ENCODE data around the gene FHL5.
"Not testable (repeated sequence)": the region's sequence is repeated elsewhere in the genome, so short reads cannot be mapped to it uniquely, and the experiment has no call there.

GRCh38 chr6:96637979-96638378, 75.1 kb downstream of the FHL5 start:
- not testable (repeated sequence) for TF ChIP-seq EZH2 (IDR thresholded peaks at IDR 0.05; ENCODE audit: low read length, unreplicated experiment); EZH2phosphoT487 (IDR thresholded peaks at IDR 0.05; ENCODE audit: borderline replicate concordance, low read length)
- TF ChIP-seq, protein P1, sequence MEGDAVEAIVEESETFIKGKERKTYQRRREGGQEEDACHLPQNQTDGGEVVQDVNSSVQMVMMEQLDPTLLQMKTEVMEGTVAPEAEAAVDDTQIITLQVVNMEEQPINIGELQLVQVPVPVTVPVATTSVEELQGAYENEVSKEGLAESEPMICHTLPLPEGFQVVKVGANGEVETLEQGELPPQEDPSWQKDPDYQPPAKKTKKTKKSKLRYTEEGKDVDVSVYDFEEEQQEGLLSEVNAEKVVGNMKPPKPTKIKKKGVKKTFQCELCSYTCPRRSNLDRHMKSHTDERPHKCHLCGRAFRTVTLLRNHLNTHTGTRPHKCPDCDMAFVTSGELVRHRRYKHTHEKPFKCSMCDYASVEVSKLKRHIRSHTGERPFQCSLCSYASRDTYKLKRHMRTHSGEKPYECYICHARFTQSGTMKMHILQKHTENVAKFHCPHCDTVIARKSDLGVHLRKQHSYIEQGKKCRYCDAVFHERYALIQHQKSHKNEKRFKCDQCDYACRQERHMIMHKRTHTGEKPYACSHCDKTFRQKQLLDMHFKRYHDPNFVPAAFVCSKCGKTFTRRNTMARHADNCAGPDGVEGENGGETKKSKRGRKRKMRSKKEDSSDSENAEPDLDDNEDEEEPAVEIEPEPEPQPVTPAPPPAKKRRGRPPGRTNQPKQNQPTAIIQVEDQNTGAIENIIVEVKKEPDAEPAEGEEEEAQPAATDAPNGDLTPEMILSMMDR (conservative IDR thresholded peaks at IDR 0.05; ENCODE audit: low read depth, low read length), result not testable (repeated sequence)
